NB4 (cell line): Measurements from ENCODE around the gene TENM4.

Experiments used
- MAX ChIP-seq: IDR thresholded peaks from 2 replicates; pipeline ENCODE4 v1.6.1; 2011; ENCODE audit warnings: low read depth, low read length
- POLR2A ChIP-seq: IDR thresholded peaks from 2 replicates; pipeline ENCODE4 v1.6.1; 2011; ENCODE audit warnings: mild to moderate bottlenecking; ENCODE audit not compliant: insufficient read length; ENCODE audit errors: extremely low read depth
- TF ChIP-seq, protein P1 (sequence below): IDR thresholded peaks from one replicate; pipeline ENCODE4 v1.5.1; 2012; ENCODE audit warnings: low read depth, low read length

- TF ChIP-seq, protein P1, sequence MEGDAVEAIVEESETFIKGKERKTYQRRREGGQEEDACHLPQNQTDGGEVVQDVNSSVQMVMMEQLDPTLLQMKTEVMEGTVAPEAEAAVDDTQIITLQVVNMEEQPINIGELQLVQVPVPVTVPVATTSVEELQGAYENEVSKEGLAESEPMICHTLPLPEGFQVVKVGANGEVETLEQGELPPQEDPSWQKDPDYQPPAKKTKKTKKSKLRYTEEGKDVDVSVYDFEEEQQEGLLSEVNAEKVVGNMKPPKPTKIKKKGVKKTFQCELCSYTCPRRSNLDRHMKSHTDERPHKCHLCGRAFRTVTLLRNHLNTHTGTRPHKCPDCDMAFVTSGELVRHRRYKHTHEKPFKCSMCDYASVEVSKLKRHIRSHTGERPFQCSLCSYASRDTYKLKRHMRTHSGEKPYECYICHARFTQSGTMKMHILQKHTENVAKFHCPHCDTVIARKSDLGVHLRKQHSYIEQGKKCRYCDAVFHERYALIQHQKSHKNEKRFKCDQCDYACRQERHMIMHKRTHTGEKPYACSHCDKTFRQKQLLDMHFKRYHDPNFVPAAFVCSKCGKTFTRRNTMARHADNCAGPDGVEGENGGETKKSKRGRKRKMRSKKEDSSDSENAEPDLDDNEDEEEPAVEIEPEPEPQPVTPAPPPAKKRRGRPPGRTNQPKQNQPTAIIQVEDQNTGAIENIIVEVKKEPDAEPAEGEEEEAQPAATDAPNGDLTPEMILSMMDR = no peak
- no peak for TF ChIP-seq POLR2A
- TF ChIP-seq MAX = no peak
Observed at GRCh38 chr11:78669249-78669648, 771.6 kb downstream of the TENM4 start.
